ENCODE data around the gene CLTCL1.
"Not testable (repeated sequence)": the region's sequence is repeated elsewhere in the genome, so short reads cannot be mapped to it uniquely, and the experiment has no call there.

The CLTCL1 gene

GRCh38 chr22:19290400-19291217 lies 910 bp downstream of the CLTCL1 start:
- no peak for DNase-seq

DNA sequence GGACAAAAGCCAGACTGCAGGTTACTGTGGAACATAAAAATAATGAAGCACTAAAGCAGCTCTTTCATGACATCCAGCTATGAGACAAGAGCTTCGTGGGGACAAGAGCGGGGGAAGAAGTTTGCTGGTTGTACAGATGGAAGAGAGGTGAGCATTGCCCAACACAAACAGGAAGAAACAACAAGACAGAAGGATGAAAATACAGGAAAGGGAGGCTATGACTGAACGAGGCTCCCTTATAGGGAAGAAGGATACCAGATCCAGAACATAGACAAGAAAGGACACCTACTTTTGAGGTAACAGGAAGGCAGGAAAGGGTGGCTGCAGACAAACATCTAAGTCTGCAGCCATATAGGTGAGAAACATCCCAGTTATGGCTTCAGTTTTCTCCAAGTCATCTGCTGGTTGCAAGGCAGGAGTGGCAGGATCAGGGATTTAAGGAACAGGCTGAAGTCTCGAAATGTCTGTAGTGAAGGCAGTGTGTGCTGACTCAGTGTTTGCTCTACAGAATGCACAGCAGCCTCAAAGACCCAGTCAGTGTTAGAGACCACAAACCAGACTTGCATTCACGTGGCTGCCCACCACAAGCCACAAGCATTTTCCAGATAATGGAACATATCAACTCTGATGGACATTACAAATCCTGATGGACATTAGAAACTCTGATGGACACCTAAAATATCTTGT lies 1.9 kb downstream of the CLTCL1 start:
- no peak for DNase-seq

DNA sequence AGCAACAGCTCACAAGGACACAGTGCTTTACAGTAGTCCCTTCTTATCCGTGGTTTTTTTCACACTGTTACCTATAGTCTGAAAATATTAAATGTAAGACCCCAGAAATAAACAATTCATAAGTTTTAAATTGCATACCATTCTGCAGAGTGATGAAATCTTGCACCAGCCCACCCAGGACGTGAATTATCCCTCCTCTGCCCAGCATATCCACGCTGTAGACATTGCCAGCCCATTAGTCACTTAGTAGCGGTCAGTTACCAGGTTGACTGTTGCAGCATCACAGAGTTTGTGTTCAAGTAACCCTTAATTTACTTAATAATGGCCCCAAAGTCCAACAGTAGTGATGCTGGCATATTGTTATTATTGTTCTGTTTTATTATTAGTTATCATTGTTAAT lies 3.6 kb downstream of the CLTCL1 start:
- DNase-seq, result no peak

- DNase-seq, result no peak
These were observed 4.3 kb downstream of the CLTCL1 start for GRCh38 chr22:19287076-19287707.

DNA sequence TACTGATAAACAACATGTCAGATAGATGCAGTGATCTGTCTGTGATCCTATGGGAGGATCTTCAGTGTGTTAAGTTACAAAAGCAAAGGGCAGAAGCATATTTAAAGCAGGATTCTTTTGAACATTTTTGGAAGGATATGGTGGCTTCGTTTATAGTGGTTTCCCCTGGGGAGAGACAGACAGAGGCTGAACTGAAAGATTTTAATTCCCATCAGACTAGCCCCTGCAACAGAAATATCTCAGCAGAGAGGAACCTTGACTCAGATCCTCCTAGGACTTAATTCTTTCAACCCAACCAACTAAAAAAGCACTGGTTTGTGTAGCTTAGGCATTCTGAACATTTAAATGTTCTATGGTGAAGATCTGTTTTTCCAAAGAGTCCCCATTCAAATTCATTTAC lies 5.7 kb downstream of the CLTCL1 start:
- no peak for DNase-seq

- DNase-seq, result not testable (repeated sequence)
These were observed 12.4 kb downstream of the CLTCL1 start for GRCh38 chr22:19279143-19279542.

DNA sequence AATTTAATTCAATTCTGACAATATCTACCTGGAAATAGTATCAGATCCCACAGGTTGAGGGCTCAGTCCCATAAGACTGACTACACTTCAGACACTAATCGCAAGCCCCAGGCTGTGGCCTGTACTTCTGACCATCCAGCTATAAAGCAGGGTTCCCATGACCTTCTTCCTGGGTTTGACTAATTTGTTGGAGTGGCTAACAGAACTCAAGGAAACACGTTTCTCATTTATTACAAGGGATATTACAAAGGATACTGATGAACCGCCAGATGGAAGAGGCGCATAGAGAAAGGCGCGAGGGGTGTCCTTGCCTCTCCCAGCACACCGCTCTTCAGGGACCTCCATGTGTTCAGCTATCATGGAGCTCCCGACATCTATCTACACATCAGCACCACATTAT lies 13.7 kb downstream of the CLTCL1 start:
- DNase-seq, result no peak

- no peak for DNase-seq
These were observed 15.5 kb downstream of the CLTCL1 start for GRCh38 chr22:19275919-19276600.

GRCh38 chr22:19275513-19275912 lies 16.0 kb downstream of the CLTCL1 start:
- DNase-seq, result no peak

DNA sequence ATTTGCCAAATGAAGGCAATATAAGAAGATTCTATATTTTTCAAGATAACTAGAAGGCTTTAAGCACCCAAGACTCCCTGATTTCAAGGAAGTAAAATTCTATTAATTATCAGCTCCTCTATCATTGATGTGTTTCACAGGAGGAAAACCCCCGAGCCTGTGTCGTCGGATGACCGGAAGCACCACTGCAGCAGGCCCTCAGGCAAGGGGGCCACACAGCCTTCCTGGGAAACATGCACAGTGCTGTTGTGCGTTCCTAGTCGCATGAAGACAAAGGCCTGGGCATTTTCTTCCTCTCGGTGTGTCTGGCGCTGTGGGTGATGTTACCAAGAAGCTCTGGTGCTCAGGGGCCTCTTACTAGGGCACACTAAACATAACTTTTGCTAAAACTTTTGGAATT lies 16.4 kb downstream of the CLTCL1 start:
- DNase-seq, result no peak

DNA sequence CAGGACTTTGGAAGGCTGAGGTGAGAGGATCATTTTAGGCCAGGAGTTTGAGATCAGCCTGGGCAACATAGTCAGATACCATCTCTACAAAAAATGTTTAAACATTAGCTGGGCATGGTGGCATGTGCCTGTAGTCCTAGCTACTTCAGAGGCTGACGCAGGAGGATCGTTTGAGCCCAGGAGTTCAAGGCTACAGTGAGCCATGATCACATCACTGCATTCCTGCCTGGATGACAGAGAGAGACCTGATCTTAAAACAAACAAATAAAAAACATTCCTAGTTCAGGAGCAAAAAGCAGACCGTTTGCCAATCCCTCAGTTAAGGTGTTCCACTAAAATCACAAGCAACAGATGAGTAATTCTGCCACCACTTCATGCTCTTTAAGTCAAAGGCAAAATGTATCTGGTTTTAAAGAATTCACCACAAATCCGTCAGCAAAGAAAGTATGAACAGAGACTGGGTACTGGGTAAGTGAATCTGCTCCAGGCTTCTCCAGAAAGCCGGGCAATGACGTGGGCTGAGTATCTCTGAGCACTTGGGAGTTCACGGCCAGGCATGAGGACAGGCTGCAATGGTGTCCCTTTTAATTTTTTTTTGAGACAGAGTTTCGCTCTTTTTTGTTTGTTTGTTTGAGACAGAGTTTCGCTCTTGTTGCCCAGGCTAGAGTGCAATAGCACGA lies 19.5 kb downstream of the CLTCL1 start:
- no peak for DNase-seq

GRCh38 chr22:19271273-19271855 lies 20.2 kb downstream of the CLTCL1 start:
- no peak for DNase-seq

- DNase-seq, result no peak
These were observed 20.6 kb downstream of the CLTCL1 start for GRCh38 chr22:19270873-19271272.

DNA sequence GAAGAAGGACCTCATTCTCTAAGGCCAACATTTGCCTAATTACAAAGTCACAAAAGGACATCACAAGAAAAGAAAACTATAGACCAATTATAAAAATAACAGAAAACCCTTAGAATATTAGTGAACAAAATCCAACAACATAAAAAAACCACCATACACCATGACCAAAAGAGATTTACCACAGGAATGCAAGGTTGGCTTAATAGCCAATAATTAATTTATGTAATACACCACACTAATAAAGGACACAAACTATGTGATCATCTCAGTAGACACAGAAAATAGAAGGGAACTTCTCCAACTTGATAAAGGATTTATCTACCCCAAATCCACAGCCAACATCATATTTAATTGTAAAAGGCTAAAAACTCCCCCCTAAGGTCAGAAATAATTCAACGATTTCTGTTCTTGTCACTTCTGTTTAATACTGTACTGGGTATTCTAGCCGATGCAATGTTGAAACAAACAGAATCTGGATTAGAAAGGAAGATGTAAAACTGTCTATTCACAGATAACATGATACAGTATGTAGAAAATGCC lies 24.9 kb downstream of the CLTCL1 start:
- DNase-seq, result no peak

- no peak for DNase-seq
These were observed 25.7 kb downstream of the CLTCL1 start for GRCh38 chr22:19265779-19266178.

DNA sequence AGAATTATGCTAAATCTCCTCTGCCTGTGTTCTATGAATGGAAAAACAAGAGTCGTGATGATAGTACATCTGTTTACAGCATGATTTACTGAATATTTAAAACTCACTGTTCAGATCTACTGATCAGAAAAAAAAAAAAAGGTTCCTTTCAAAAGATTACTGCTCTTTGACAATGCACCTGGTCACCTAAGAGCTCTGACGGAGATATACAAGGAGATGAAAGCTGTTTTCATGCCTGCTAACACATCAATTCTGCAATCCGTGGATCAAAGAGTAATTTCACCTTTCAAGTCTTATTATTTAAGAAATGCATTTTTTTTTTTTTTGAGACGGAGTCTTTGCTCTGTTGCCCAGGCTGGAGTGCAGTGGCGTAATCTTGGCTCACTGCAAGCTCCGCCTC lies 30.7 kb downstream of the CLTCL1 start:
- no peak for DNase-seq

DNA sequence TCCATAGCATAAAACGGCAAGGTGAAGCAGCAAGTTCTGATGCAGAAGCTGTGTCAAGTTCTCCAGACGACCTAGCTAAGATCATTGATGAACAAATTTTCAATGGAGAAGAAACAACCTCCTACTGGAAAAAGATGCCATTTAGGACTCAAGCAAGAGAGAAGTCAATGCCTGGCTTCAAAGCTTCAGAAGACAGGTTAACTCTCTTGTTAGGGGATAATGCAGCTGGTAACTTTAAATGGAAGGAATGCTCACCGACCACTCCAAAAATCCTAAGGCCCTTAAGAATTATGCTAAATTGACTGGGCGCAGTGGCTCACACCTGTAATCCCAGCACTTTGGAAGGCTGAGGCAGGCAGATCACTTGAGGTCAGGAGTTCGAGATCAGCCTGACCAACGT lies 31.3 kb downstream of the CLTCL1 start:
- no peak for DNase-seq

DNA sequence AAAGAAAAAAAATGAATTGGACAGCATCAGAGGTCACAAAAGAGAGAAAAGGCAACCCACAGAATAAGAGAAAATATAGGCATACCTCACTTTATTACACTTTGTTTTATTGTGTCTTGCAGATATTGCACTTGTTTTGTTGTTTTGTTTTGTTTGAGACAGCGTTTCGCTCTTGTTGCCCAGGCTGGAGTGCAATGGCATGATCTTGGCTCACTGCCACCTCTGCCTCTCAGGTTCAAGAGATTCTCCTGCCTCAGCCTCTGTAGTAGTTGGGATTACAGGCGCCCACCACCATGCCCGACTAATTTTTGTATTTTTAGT lies 32.6 kb downstream of the CLTCL1 start:
- not testable (repeated sequence) for DNase-seq

DNA sequence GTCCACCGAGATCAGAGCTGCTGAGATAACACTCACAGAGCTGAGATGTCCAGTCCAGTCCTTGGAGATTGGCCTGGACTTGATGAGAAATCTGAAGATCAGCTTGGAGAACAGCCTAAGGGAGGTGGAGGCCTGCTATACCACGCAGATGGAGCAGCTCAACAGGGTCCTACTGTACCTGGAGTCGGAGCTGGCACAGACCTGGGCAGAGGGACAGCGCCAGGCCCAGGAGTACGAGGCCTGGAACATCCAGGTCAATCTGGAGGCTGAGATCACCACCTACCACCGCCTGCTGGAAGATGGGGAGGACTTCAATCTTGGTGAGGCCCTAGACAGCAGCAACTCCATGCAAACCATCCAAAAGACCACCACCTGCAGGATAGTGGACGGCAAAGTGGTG lies 33.1 kb downstream of the CLTCL1 start:
- DNase-seq, result no peak

DNA sequence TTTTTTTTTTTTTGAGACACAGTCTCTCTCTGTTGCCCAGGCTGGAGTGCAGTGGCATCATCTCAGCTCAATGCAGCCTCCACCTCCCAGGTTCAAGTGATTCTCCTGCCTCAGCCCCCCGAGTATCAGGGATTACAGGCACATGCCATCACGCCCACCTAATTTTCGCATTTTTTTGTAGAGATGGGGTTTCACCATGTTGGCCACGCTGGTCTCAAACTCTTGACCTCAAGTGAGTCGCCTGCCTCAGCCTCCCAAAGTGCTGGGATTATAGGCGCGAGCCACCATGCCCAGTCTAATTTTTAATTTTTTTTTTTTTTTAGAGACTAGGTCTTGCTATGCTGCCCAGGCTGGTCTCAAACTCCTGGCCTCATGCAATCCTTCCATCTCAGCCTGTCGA lies 35.2 kb downstream of the CLTCL1 start:
- DNase-seq, result not testable (repeated sequence)

GRCh38 chr22:19253143-19253542 lies 38.4 kb downstream of the CLTCL1 start:
- DNase-seq, result no peak
